Smooth muscle cell (in vitro differentiated cells): ENCODE data around the gene UGT1A9. TPM values are rescaled to one million over a fixed set of nuclear protein-coding genes. Genes with fewer than 3 reads are reported as not detected.
A peak's percentile ranks its signal among the peaks of the same experiment; 100 is the strongest.

Experiments
- DNase-seq: peaks from one replicate; lab custom pipeline; 2025; ENCODE audit not compliant: unreplicated experiment; lab: John Stamatoyannopoulos, UW
- H2AFZ ChIP-seq: fragments of 200-600 bp; sonication (generic); 2 replicates; pipeline ENCODE4 v1.6.0; 2016; ENCODE audit warnings: antibody characterized with exemption, low read depth, mild to moderate bottlenecking
- H3F3A ChIP-seq: fragments of 200-600 bp; sonication (generic); 2 replicates; pipeline ENCODE4 v1.6.0; 2017; ENCODE audit warnings: antibody characterized with exemption, low read depth
- H3K27ac ChIP-seq: fragments of 200-600 bp; sonication (generic); 2 replicates; pipeline ENCODE4 v1.5.1; 2016; ENCODE audit warnings: low read depth, mild to moderate bottlenecking
- H3K27me3 ChIP-seq: fragments of 200-600 bp; sonication (generic); 2 replicates; pipeline ENCODE4 v1.6.1; 2016; ENCODE audit warnings: low read depth, mild to moderate bottlenecking
- H3K36me3 ChIP-seq: fragments of 200-600 bp; sonication (generic); 2 replicates; pipeline ENCODE4 v1.5.1; 2016; ENCODE audit warnings: low read depth
- H3K4me1 ChIP-seq: fragments of 200-600 bp; sonication (generic); 2 replicates; pipeline ENCODE4 v1.5.1; 2016; ENCODE audit warnings: low read depth
- H3K4me2 ChIP-seq: fragments of 200-600 bp; sonication (generic); 2 replicates; pipeline ENCODE4 v1.6.0; 2016; ENCODE audit warnings: mild to moderate bottlenecking
- H3K4me3 ChIP-seq: fragments of 200-600 bp; sonication (generic); 2 replicates; pipeline ENCODE4 v1.5.1; 2016; ENCODE audit warnings: mild to moderate bottlenecking
- H3K79me2 ChIP-seq: fragments of 200-600 bp; sonication (generic); 2 replicates; pipeline ENCODE4 v1.6.0; 2016; ENCODE audit warnings: low read depth, mild to moderate bottlenecking
- H3K9ac ChIP-seq: fragments of 200-600 bp; sonication (generic); 2 replicates; pipeline ENCODE4 v1.6.0; 2016; ENCODE audit warnings: low read depth
- H3K9me3 ChIP-seq: fragments of 200-600 bp; sonication (generic); replicated peaks from 2 replicates; pipeline ENCODE4 v1.5.1; 2016; ENCODE audit warnings: low read depth
- H4K20me1 ChIP-seq: fragments of 200-600 bp; sonication (generic); 2 replicates; pipeline ENCODE4 v1.6.0; 2016; ENCODE audit warnings: low read depth
- WGBS: methylation state at CpG from one replicate; pipeline ENCODE4 v1.1.7; 2016; ENCODE audit warnings: low lambda C conversion rate; 5-methylcytosine and 5-hydroxymethylcytosine counted together
- polyA plus RNA-seq: library from polyadenylated mRNA; unstranded; fragments of >200 nt; fragmentation: Nextera tagmentation; extraction: Ambion mirVana; gene quantifications from 2 replicates; pipeline ENCODE4 v1.2.1, GENCODE V29; 2016
- total RNA-seq: library from RNA; depleted of rRNA; stranded (reverse); fragments of >200 nt; gene quantifications from 2 replicates; pipeline ENCODE4 v1.2.3, GENCODE V29; 2014
- TF ChIP-seq, protein P1 (sequence below): fragments of 200-600 bp; sonication (generic); IDR thresholded peaks from 2 replicates; pipeline ENCODE4 v1.5.1; 2017; ENCODE audit warnings: borderline replicate concordance, mild to moderate bottlenecking, antibody characterized with exemption; ENCODE audit not compliant: insufficient read depth, poor library complexity, severe bottlenecking

Gene UGT1A9
- total and polyA plus RNA-seq, 2 experiments from 2014 or later, result not detected

- Histone ChIP-seq H3K4me1 (no peaks in the 10 kb centered on the region), H3K36me3 (no peaks in the 10 kb centered on the region), H3K27ac (peak overlapping the region; percentile 77), H3K4me2 (peak overlapping the region; percentile 34), H2AFZ (peak overlapping the region; percentile 5), H3K27me3 (no peaks in the 10 kb centered on the region), H3K4me3 (no peak overlapping the region), H3F3A (no peaks in the 10 kb centered on the region), H4K20me1 (no peaks in the 10 kb centered on the region), H3K9me3 (no peaks in the 10 kb centered on the region), H3K9ac (no peak overlapping the region), H3K79me2 (no peaks in the 10 kb centered on the region)
- TF ChIP-seq, protein P1, sequence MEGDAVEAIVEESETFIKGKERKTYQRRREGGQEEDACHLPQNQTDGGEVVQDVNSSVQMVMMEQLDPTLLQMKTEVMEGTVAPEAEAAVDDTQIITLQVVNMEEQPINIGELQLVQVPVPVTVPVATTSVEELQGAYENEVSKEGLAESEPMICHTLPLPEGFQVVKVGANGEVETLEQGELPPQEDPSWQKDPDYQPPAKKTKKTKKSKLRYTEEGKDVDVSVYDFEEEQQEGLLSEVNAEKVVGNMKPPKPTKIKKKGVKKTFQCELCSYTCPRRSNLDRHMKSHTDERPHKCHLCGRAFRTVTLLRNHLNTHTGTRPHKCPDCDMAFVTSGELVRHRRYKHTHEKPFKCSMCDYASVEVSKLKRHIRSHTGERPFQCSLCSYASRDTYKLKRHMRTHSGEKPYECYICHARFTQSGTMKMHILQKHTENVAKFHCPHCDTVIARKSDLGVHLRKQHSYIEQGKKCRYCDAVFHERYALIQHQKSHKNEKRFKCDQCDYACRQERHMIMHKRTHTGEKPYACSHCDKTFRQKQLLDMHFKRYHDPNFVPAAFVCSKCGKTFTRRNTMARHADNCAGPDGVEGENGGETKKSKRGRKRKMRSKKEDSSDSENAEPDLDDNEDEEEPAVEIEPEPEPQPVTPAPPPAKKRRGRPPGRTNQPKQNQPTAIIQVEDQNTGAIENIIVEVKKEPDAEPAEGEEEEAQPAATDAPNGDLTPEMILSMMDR, result no peak
- no peak for DNase-seq
- 65% methylated on average over 3 of the region's 3 CpGs for WGBS
These were observed 93.1 kb downstream of the UGT1A9 start for GRCh38 chr2:233764761-233765160.

GRCh38 chr2:233766416-233766815, 94.7 kb downstream of the UGT1A9 start:
- Histone ChIP-seq H3K27me3 (no peaks in the 10 kb centered on the region), H4K20me1 (no peaks in the 10 kb centered on the region), H3K27ac (no peak overlapping the region), H3K9ac (no peak overlapping the region), H3K79me2 (no peaks in the 10 kb centered on the region), H3K36me3 (no peaks in the 10 kb centered on the region), H2AFZ (no peak overlapping the region), H3K4me2 (no peak overlapping the region), H3K9me3 (no peaks in the 10 kb centered on the region), H3K4me1 (no peaks in the 10 kb centered on the region), H3F3A (no peaks in the 10 kb centered on the region), H3K4me3 (no peak overlapping the region)
- 85% methylated on average over 4 of the region's 4 CpGs for WGBS
- no peak for DNase-seq
- TF ChIP-seq, protein P1, result no peak

DNA sequence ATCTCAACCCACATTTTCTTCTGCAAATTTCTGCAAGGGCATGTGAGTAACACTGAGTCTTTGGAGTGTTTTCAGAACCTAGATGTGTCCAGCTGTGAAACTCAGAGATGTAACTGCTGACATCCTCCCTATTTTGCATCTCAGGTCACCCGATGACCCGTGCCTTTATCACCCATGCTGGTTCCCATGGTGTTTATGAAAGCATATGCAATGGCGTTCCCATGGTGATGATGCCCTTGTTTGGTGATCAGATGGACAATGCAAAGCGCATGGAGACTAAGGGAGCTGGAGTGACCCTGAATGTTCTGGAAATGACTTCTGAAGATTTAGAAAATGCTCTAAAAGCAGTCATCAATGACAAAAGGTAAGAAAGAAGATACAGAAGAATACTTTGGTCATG, 96.4 kb downstream of the UGT1A9 start:
- TF ChIP-seq, protein P1, result no peak
- no peak for DNase-seq
- Histone ChIP-seq H3F3A (no peaks in the 10 kb centered on the region), H3K9me3 (no peaks in the 10 kb centered on the region), H3K27ac (no peak overlapping the region), H3K9ac (no peak overlapping the region), H4K20me1 (no peaks in the 10 kb centered on the region), H3K4me2 (no peak overlapping the region), H3K79me2 (no peaks in the 10 kb centered on the region), H3K4me3 (no peak overlapping the region), H3K4me1 (no peaks in the 10 kb centered on the region), H2AFZ (no peak overlapping the region), H3K27me3 (no peaks in the 10 kb centered on the region), H3K36me3 (no peaks in the 10 kb centered on the region)
- 88% methylated on average over 4 of the region's 4 CpGs for WGBS

DNA sequence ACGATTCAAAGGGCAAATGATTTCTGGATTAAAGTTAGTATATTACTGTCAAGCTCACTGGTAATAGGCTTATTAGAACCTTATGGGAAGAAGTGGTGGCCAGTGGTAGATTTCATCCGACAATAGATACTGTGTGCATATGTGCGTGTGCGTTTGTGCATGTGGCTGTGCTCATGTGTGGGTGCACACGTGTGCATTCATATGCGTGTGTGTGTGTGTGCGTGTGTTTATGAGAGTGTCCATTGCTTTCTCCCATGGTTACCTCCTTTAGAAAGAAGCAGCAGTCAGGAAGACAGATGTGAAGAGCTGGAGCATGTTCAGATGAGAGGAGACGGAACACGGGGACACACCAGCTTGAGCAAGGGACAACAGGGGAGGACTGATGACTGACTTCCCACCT, 97.6 kb downstream of the UGT1A9 start:
- 93% methylated on average over 9 of the region's 9 CpGs for WGBS

More for the DNA sequence above, 97.6 kb downstream of the UGT1A9 start:
- H3K79me2 ChIP-seq, result no peaks in the 10 kb centered on the region
- H3F3A ChIP-seq, result no peaks in the 10 kb centered on the region
- no peak overlapping the region for H3K27ac ChIP-seq
- H3K4me2 ChIP-seq, result no peak overlapping the region
- H2AFZ ChIP-seq, result no peak overlapping the region
- no peaks in the 10 kb centered on the region for H3K9me3 ChIP-seq
- no peaks in the 10 kb centered on the region for H3K27me3 ChIP-seq
- TF ChIP-seq, protein P1, result no peak
- no peak overlapping the region for H3K4me3 ChIP-seq
- no peaks in the 10 kb centered on the region for H4K20me1 ChIP-seq
- H3K4me1 ChIP-seq, result no peaks in the 10 kb centered on the region
- no peak overlapping the region for H3K9ac ChIP-seq
- no peaks in the 10 kb centered on the region for H3K36me3 ChIP-seq
- no peak for DNase-seq
